NCI-H146 treated with DMSO at 0.1 percent for 48 hours (cell line): ENCODE data around the gene NGEF.

ENCODE experiments used
- DNase-seq: peaks from one replicate; lab custom pipeline; 2025; ENCODE audit not compliant: unreplicated experiment; lab: John Stamatoyannopoulos, UW

Gene NGEF

DNA sequence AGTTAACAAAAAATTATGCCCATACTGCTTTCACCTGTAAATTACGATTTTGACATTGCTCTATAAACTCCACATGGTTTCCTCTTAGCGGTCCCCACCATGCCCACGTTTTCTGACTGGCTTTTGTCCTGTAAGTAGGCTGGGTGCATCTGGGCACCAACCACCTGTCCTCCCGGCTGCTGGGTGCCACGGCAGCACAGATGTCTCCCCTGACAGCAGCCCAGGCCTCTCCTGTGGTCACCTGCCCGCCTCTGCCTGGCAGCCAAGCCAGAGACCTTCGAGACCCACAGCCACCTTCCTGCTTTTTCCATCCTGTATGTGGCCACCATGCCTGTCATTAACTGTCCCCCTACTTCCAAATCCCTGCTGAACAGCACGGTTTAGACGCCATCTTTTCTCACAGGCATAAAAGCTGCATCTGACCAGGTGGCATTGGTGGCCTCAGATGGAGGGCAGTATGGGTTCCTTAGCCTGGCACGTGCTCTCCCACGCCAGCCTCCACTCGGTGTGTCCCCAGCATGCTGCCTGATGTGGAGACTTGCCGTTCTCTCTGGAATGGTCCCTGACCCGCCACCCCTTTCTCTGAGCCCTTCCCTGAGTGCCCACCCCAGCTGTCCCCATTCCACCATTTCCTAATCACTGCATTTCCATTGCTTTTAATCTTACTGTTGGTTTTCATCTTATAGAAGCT is 124.1 kb downstream of the NGEF start:
- no peak for DNase-seq

DNA sequence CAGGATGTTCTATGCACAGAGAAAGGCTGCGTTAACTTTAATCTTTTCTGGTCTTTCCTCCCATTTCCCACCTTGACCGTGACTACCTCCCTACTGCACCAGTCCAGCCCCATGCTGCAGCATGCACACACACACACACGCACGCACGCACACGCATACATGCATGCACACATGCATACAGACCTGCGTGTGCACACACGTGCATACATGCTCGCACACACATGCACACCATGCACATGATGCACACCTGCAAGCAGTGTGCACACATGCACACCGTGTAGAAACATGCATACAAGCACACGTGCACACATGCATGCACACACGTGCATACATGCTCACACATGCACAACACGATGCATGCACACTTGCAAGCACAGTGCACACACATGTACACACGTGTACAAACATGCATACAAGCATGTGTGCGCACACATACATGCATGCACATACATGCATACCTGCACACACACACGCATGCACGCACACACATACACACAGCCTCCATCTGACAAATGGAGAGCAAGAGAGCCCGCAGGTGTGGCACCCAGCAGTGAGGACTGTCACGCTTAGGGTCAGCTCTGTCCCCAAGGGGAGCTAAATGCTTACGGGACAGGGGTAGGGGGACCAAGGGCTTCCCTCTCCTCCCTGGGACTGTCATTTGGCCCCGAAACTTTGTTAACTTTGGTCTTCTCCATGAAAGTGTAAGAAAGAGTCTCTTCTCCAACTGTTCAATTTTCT is 124.8 kb downstream of the NGEF start:
- no peak for DNase-seq

DNA sequence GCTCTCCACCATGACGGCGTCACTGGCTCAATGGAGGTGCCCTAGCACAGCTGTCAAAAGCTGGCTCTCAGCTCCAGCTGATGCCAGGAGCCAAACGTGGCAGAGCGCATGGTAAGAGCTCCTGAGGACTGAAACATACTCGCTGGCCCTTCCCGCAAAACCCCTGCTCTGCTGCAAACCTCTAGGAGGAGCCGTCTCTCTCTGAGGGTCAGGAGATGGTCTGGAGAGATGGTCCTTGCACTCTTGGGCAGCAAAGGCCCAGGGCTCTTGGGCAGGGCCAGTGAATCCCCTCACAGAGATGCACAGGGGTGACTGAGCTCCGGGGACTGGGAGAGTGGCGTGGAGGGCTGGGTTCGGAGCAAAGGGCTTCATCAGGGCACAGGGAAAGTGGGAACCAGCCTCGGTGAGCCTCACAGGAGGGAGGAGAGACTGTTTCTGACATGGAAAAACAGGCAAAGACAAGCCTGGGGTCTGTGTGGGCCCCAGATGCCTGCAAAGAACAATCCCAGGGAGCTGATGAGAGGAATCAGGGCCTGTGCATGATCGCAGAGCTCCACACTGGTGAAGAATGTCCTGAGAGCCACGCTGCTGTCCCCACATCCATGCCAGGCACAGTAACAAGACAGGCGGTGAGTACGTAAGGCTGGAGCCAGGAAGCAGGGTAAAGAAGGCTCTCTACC is 125.7 kb downstream of the NGEF start:
- no peak for DNase-seq

DNA sequence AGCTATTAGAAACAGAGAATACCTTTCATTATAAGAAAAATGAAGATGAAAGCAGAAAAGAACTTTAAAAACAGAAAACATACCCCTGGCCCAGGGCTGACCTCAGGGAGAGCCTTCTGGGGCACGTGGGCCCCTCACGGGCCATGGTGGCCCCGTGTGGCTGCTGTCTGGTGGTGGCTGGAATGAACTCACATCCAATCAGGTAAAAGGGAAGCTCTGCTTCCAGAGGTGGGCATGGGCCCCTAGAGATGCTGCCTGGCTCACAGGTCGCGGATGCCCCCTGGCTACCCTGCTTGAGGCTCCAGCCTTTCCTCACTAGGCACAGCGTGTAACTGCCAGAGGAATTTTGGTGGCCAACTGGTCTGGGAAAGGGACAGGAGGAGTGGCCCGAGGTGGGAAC is 126.4 kb downstream of the NGEF start:
- no peak for DNase-seq

DNA sequence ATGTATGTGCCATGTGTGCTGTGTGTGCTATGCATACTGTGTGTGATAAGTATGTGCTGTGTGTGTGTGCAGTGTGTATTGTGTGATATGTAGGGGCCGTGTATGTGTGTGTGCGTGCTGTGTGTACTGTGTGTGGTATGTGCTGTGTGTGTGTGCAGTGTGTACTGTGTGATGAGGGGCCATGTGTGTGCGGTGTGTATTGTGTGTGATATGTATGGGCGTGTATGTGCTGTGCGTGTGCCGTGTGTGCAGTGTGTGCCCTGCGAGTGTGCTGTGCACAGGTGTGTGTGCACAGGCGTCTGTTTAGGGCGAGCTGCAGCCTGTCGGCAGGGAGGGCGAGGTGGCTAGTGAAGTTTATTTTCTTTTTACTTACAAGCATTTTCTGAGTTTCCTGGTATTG is 126.9 kb downstream of the NGEF start:
- DNase-seq = no peak

DNA sequence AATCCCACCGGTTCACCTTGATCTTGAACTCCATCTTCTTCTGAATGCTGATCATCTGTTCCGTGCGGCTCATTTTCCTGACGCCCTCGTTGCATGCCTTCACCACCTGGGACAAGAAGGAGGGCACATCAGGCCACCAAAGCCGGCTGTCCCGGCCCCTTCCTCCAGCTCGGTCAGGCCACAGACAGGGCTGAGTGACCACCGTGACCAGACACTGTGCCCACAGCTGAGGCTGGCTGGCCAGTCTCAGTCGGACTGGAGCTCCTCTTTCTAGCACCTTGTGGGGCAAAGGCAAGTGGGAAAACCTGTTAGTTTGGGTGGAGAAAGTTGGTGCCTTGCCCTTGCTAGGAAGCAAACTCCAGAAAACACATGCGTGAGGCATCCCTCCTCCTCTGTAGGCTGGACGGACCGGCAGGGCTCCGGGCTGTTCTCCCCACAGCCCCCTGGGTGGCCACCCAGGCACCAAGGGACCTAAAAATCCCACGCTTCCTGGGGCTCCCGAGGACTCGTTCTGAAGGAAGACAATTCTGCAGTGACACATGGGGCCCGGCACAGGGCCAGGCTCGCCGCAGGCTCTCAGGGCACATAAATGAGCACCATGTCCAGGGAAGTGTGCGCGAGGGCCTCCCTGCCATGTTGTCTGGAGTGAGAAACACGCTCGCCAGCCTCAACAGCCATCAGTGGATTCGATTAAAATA is 127.6 kb downstream of the NGEF start:
- DNase-seq = no peak

DNA sequence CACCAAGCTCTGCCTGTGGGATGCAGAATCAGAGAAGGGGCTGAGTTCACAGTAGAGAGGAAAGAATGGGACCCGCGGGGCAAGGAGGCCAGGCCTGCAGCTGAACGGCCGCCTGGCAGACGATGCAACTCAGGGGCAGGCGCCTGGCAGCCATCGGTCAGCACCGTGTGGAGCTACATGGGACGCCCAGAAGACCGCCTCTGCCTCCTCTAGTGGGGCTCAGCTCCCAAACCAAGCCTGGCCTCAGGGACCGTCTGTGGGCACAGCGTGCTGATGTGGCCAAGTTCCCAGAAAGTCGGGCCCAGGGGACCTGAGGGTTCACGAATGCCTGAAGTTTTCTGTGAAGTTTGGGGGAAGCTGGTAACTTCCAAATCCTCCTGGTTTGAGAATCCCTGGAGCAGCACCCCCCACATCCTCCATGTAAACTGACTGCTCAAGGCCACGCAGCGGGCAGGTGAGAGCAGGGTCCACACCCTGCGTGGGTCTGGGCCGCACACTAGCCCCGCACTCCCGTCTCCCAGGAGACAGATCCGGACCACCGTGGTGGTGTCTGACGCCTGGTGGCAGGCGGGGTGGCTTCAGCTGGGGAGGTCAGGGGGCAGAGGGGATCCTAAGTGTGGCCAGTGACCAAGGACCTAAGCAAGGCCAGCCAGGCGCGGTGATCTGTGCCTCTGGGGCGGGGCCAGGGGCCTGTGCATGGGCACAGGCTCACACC is 128.3 kb downstream of the NGEF start:
- DNase-seq = no peak

DNA sequence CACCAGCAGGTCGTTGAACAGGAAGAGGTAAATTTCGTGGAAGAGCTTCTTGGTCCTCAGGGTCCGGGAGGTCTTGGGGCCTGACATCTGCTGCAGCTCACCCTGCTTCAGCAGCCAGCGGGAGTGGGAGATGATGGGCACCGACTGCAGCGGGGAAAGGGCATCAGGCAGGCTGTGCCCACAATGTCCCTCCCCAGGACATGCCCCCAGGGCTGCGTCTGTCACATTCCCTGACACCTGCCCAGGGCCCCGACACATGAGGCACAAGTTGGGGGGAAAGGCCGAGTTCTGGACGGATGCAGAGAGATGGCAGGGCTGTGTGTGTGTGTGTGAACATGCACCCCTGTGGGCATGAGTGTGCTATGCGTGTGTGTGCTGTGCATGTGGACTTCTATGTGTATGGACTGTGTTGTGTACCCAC is 129.0 kb downstream of the NGEF start:
- DNase-seq = no peak

DNA sequence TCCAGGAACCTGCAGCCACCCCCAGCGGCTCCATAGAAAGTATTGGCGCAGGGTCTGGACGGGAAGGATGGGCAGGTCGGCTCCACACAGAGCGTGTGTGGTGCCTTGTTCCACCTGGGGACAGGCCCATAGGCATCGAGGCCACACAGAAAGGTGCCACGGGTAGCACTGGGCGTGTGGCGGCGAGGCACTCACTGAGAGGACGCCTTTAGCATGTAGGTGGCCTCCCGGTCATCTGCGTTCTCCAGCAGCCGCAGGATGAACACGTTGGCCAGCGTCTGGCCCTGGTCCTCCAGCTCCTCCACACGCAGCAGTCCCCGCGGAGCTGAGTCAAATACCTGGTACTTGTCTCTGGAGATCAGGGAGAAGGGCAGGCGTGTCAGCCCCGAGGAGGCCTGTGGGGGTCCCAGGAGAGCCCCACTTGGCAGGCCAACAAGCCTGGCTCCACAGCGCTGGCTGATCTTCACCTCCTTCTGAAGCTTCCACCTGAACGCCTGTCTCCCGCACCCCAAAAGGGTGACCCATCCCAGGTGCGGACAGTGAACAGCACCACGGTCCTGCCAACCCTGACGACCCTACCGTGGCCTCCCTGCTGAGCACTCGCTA is 129.8 kb downstream of the NGEF start:
- DNase-seq = no peak

DNA sequence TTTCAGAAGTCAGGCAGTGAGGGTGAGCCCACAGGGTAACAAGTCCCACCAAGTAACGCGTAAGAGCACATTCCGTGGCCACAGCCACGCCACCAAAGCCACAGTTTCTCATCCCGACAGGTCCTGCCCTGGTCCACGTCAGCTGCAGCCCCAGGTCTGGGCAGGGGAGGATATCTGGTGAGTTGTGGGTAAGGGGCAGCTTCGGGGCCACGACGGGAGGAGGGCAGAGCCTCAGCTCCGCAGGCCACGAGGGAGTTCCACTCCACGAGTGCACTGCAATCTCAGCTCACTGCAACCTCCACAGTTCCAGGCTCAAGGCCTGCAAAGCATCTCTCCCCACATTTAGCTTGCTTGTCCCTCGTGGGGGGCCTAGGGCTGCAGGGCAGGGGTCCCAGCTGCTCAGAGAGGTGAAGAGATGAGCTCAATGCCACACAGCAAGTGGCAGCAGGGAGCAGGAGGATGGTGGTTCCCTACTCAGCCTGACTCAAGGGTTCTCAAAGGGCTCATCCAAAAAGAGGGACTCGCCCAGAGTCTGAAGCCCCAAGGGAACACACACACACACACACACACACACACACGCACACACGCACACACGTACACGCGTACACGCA is 130.4 kb downstream of the NGEF start:
- DNase-seq = no peak

DNA sequence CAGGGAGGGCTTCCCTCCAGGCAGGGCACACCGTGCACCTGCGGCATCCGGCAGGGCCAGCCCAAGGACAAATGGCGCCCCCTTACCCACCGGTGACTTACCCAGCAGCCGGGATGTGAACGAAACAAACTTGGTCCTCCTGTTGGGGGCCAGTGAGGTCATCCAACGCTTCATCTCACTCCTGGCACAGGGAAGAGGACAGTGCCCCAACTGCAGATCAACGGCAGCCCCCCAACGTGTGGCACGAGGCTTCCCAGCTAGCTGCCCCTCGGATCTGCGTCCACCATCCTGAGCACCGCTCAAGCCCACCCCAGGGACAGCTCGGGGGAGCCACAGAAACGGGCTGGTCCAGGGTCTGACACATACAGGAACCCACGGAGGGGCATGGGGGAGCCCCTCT is 131.0 kb downstream of the NGEF start:
- DNase-seq = no peak

DNA sequence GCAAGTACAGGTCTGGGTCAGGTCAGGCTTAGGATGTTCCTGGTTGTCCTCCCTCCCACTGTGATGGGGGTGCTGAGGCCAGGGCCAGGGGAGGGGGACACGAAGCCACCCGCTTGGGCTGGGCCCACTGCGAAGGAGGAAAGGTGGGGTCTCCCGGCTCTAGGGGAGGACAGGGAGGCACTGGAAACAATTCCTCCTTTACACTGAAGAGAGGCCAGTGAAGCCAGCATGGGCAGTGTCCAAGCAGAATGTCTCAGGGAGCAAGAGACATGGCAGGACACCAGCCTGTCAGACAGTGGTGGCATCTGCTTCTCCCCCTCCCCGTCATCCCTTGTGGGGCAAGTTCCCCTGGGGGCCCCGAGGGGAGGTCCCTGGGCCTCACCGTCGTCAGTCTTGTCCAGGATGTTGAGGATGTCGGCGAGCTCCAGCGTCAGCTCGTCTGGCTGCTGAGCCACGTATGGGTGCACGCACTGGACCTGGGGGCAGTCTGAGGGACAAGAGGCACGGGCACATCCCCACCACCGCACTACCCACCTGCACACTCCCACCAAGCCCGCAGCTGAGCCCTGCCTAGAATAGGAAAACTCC is 132.2 kb downstream of the NGEF start:
- no peak for DNase-seq

DNA sequence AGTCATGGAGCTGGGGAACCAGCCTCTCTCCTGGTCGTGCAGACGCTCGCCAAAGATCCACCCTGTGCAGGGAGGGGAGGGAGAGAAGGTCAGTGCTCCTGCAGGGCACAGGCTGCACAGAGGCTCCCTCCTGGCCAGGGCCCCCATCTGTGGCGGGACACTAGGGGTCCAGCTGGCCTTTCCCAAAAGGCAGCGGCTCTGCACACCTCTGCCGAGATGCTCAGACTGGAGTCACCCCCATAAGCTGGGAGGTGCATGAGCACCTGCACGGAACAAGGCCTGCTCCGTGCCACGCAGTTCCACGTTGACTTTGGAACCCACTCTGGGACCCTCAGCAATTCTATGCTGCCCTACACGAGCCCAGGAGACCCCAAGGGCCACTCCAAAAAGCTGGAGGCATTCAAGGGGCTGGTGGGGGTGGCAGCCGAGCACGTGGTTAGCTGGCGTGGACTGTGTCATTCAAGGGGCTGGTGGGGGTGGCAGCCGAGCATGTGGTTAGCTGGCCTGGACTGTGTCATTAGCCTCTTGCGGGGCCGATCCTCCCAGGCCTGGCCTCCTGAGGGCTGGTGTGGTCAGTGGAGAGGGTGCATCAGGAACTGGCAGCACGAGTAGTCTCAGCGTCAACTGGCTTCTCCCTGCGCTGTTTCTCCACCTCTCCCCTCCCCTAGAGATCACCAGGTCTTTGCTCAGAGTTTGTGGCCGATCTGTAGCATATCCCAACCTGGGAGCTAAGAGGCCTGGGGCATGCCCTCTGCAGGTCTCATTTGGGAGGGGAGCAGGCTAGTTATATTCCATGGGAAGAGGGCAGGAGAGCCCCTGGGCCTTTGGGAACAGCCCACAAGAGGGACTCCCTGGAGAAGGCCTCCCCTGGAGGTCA is 133.2 kb downstream of the NGEF start:
- DNase-seq = no peak

DNA sequence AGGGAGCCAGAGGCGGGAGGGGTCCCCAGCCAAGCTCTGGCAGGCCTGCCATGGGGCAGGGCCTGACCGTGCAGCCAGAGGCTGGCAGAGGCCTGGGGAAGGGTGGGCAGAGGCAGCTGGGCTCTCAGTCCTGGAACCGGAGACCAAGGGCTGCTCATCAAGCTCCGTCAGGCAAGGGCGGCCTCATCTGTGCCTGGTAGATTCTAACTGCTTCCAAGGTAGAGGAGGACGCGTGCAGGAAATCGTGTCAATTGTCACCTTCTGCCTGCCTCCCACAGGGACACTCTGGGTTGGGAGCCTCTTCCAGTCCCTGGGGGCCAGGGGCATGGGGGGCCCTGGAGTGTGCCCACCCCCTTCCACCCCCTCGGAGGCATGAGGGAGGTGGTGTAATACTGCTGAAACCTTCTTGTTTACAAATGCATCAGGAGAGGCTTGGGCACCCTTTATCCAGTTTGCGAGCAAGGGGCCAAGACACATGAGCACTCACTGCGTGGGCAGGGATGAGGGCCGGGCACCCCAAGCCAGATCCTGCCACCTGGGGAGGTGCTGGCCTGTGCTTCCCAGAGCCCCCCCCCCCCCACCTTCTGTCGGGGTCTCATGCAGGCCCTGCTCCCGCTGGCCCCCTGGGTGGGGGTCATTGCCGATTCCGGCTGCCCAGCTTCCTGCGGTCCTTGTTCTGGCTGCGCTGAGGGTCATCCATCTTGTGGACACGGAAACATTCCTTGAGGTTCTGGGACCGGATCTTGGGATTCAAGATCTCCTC is 134.0 kb downstream of the NGEF start:
- DNase-seq = no peak

DNA sequence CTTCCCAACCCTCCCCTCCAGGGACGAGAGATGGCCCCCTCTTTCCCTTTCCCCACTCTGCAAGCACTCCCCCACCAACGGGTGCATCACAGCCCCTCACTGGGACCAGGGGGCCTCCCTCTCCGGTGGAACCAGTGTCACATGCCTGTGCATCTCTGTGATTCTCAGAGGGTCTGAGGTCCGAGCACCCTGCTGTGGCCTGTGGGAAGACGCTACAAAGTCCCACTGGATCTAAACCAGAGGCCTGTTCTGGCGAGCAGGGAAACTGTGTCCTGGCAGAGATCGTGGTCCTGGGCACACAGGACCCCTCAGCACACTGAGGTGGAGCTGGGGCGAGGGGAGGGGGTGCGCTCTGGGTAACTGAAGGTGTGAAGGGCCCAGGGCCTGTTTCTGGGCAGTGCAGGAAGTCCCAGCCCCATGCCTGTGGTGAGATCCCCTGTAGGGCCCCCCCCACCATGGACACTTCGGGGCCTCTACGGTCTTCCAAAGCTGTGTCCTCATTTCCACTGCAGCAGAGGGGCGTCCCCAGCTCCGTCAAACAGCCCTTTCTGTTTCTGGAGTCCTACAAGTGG is 135.0 kb downstream of the NGEF start:
- DNase-seq = no peak

DNA sequence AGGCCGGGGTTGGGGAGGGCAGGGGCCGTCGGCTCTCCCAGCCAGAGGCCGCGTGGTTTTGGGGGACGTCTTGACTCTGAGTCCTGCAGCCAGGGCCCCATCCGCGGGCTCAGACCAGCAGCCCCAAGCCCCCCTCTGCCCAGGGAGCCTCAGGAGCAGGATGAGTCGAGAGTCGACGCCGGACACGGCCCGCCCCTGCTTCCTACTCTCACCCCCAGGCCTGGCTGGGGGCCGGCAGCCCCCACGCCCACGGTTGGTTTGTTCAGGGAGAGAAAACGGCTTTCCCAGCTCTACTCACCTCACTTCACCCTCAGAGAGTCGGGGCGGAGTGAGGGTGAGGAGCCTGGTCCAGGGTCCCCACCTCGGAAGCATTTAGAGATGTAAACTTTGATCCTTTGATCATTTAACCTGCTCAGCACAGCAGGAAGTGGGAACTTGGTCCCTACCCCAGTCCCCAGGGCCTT is 136.0 kb downstream of the NGEF start:
- DNase-seq = no peak

DNA sequence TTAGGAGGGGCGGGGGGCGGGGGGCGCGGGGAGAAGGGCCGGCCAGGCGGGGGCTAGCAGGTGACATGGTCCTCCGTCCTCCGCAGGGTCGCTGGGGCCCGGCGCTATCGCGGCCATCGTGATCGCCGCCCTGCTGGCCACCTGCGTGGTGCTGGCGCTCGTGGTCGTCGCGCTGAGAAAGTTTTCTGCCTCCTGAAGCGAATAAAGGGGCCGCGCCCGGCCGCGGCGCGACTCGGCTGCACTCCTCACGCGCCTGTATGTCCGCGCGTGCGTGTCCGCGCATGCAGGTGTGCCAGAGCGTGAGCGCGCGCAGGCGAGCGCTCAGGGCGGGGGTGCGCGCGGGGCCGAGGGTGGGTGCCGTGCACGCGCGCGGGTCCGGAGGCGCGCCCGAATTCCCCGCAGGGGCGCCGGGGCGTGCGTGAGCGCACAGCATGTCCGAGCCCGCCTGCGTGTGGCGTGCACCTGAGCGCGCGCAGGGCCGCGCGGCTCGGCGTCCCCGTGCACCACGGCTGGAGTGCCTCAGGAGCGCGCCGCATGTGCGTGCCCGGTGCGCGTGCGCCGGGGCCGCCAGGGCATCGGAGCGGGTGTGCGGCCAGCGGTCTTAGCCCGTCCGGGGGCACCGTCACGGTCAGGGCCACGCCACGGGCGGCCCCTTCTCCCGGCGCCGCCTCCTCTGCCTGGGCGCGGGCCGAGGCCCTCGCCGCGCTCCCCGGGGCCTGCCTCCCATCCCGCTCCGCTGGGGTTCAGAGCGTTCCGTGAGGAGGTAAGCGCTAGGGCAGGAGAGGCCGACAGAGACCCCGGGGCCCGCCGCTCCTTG is 136.7 kb downstream of the NGEF start:
- DNase-seq = no peak
